AG04449 (cell line): Measurements from ENCODE around the gene IPO11.
"Not testable (repeated sequence)": the region's sequence is repeated elsewhere in the genome, so short reads cannot be mapped to it uniquely, and the experiment has no call there.

Experiments used
- CTCF ChIA-PET: fragments of 350-600 bp; formaldehyde crosslinking; extraction: SDS; loops from one replicate; lab custom pipeline; 2021; ENCODE audit warnings: antibody characterized with exemption; lab: Yijun Ruan, JAX
- POLR2A ChIA-PET: fragments of 400-600, 350-600 bp; formaldehyde crosslinking; extraction: SDS; loops from one replicate; lab custom pipeline; 2020; ENCODE audit warnings: antibody characterized with exemption, inconsistent platforms; lab: Yijun Ruan, JAX
- DNase-seq: peaks from one replicate; pipeline ENCODE4 v3.0.0-alpha.2; 2010; ENCODE audit warnings: low read depth, low spot score
- H3K4me3 ChIP-seq: 2 replicates; pipeline ENCODE4 v1.5.1; 2011; ENCODE audit warnings: low read depth, mild to moderate bottlenecking, control low read depth, low read length
- CTCF ChIP-seq: IDR thresholded peaks from one replicate; pipeline ENCODE4 v1.5.1; 2011; ENCODE audit warnings: mild to moderate bottlenecking, moderate library complexity, low read length, control low read depth, inconsistent platforms; ENCODE audit not compliant: insufficient read depth; ENCODE audit errors: missing control alignments

IPO11 gene

GRCh38 chr5:62498961-62499360 lies 86.4 kb downstream of the IPO11 start:
- DNase-seq = no peak
- CTCF ChIA-PET = no interaction called here
- H3K4me3 ChIP-seq = no peak overlapping the region
- TF ChIP-seq CTCF = no peak
- POLR2A ChIA-PET = no interaction called here

- CTCF ChIA-PET = no interaction called here
- TF ChIP-seq CTCF = no peak
- POLR2A ChIA-PET = no interaction called here
- H3K4me3 ChIP-seq = no peak overlapping the region
- no peak for DNase-seq
Observed at GRCh38 chr5:62499756-62500155, 87.2 kb downstream of the IPO11 start.

- POLR2A ChIA-PET = no interaction called here
- no peak overlapping the region for H3K4me3 ChIP-seq
- DNase-seq = no peak
- TF ChIP-seq CTCF = no peak
- CTCF ChIA-PET = no interaction called here
Observed at GRCh38 chr5:62502456-62503101, 90.0 kb downstream of the IPO11 start.

- no peak for DNase-seq
- ChIA-PET CTCF (no interaction called here), POLR2A (no interaction called here)
- TF ChIP-seq CTCF = no peak
- H3K4me3 ChIP-seq = no peak overlapping the region
Observed at GRCh38 chr5:62504129-62504528, 91.6 kb downstream of the IPO11 start.

- TF ChIP-seq CTCF = no peak
- no peak overlapping the region for H3K4me3 ChIP-seq
- ChIA-PET POLR2A (no interaction called here), CTCF (no interaction called here)
- DNase-seq = no peak
Observed at GRCh38 chr5:62506659-62507460, 94.3 kb downstream of the IPO11 start.

GRCh38 chr5:62508760-62509159 lies 96.2 kb downstream of the IPO11 start:
- POLR2A ChIA-PET, DNase-seq, H3K4me3 ChIP-seq, CTCF ChIA-PET: not testable (repeated sequence)
